GM12875 (cell line): Measurements from ENCODE around the gene RAB30.

Experiments
- H3K4me3 ChIP-seq: one replicate; pipeline ENCODE4 v1.5.1; 2011; ENCODE audit warnings: low read depth, low read length, control low read depth
- TF ChIP-seq, protein P1 (sequence below): IDR thresholded peaks from 2 replicates; pipeline ENCODE4 v1.5.1; 2011; ENCODE audit warnings: low read depth, mild to moderate bottlenecking, control low read depth, inconsistent platforms, low read length, moderate library complexity, borderline replicate concordance; ENCODE audit not compliant: insufficient read depth

RAB30 gene

DNA sequence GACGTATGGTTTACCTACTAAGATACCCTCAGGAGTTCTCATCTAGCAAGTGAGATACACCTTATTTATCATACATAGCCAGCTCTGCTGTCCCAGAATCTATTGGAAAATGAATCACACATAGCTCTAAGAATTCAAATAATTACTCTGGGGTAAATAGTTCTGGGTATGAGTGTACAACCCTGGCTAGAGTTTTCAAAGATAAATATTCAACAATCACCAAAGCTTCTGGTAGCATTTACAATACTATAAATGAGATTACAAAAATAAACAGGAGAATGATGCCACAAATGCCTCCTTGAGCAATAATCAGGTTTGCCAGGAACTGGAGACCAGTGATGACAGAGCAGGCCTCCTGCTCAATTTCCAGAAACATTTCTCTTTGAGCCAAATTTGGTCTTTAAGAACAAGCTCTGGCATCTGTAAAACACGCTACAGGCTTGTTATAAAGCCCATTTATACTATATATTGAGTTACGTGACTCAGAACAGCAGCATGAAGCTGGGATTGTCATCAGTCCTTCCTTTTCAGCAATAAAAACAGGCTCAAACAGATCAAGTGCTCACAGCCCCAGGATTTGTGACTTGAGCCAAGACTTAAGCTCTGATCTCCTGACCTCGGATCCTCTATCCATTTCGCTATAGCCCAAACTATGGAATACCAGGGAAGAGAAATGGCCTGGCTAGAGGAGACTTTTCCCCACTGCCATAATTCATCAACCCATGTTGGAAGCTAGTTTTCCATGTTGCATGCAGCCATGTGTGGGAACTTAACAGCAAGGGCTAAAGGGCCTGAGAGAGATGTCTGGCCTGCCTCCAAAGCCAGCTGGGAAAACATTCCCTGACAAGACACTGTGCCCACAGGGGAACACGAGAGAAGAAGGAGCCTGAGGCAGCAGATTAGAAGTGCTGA, 19.7 kb downstream of the RAB30 start:
- TF ChIP-seq, protein P1, sequence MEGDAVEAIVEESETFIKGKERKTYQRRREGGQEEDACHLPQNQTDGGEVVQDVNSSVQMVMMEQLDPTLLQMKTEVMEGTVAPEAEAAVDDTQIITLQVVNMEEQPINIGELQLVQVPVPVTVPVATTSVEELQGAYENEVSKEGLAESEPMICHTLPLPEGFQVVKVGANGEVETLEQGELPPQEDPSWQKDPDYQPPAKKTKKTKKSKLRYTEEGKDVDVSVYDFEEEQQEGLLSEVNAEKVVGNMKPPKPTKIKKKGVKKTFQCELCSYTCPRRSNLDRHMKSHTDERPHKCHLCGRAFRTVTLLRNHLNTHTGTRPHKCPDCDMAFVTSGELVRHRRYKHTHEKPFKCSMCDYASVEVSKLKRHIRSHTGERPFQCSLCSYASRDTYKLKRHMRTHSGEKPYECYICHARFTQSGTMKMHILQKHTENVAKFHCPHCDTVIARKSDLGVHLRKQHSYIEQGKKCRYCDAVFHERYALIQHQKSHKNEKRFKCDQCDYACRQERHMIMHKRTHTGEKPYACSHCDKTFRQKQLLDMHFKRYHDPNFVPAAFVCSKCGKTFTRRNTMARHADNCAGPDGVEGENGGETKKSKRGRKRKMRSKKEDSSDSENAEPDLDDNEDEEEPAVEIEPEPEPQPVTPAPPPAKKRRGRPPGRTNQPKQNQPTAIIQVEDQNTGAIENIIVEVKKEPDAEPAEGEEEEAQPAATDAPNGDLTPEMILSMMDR, result no peak
- no peak overlapping the region for H3K4me3 ChIP-seq

DNA sequence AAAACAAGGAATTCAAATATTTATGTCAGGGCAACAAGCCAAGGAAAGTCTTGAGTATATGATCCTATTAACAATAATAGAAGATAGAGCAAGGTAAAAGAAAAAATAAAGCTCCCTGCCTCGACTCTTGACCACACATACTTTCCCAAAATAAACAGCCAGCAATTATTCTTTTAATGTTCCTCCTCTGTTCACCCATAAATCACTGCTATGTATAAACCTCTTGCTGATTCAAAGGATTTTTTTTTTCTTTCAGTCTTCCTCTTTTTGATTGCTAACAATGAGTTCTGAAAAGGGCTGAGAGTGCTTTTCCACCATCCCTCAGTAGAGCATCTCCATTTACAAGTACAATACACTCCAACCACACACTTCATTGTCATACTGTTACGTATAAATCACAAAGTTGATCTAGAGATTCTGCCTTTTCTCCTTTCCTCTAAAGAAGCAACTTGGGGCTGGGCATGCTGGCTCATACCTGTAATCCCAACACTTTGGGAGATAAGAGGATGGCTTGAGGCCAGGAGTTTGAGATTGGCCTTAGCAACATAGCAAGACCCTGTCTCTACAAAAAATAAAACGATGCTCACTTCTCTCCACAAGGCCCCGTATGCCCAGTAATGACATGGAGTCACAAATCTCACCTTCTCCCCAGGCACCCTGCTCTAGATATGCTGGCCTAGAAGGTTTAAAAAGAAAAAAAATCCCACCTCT, 24.0 kb downstream of the RAB30 start:
- TF ChIP-seq, protein P1, result no peak
- no peak overlapping the region for H3K4me3 ChIP-seq

DNA sequence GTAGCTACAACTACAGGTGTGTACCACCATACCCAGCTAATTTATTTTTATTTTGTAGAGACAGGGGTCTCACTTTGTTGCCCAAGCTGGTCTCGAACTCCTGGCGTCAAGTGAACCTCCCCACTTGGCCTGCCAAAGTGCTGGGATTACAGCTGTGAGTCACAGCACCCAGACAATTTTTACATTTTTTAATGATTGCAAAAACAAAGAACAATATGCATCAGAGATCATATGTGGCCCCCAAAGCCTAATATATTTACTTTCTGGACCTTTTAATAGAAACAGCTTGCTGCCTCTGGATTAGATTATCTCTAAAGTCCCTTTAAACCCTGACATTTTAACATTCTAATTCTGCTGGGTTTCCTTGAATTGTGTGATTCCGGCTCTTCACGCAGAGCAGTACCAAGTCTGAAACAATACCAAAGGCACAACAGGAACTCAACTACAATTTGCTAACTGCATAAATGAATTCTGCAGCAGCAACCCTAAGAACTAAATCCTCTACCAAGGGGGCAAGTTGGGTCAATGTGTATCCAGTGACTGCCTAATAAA, 25.0 kb downstream of the RAB30 start:
- H3K4me3 ChIP-seq, result no peak overlapping the region
- TF ChIP-seq, protein P1, result no peak

DNA sequence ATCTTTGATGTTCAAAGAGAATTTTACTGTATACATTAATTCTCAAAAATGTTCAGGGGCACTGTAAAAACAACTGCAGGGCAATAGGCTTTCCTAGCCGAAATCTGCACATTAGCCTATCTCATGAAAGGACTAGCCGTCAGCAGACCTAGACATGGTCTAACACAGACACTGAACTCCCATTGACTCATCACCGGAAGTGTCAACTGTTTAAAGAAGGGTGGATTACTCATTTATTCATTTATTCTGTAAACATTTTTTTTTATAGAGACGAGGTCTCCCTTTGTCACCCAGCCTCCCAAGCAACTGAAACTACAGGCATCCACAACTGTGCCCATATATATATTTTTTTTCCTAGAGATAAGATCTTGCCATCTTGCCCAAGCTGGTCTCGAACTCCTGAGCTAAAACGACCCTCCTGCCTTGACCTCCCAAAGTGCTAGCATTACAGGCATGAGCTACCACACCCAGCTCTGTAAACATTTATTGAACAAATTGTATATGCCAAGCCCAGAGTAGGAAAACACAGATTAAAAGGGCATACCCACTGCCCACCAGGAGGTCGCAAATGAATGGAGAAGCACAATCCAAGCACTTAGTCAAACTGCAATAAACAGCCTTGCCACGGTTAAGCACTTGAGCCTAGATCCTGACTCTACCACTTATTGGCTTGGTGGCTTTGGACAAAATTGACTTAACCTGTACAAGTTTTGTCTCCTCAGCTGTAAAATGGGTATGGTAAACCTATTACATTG, 26.6 kb downstream of the RAB30 start:
- TF ChIP-seq, protein P1, result no peak
- no peak overlapping the region for H3K4me3 ChIP-seq

DNA sequence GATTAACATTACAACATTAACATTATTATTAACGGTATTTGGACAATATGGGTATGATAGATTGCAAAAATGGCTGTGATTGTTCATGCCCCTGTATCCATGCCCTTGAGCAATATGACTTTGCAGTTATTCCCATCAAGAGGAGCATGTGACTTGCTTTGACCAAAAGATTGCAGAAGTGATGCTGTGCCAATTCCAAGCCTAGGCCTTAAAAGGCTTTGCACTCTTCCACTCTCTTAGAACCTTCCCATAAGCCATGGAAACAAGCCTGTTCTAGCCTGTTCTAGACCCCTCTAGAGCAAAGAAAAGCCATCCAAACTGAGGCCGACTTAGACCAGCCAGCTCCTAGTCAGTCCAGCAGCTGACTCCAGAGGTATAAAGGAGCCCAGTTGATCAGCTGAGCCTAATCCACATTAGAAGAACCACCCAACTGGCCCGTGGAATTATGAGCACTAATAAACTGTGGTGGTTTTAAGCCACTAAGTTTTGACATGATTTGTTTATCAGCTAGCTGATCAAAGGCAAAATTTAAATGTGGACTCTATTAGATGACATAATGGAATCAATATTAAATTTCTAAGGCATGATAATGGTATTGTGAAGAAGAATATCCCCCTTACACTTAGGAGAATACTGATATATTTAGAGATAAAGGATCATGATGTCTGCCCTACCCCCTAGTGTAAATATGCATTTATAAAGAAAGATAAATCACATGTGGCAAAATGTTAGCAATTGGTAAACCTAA, 28.6 kb downstream of the RAB30 start:
- no peak overlapping the region for H3K4me3 ChIP-seq
- TF ChIP-seq, protein P1, result no peak

DNA sequence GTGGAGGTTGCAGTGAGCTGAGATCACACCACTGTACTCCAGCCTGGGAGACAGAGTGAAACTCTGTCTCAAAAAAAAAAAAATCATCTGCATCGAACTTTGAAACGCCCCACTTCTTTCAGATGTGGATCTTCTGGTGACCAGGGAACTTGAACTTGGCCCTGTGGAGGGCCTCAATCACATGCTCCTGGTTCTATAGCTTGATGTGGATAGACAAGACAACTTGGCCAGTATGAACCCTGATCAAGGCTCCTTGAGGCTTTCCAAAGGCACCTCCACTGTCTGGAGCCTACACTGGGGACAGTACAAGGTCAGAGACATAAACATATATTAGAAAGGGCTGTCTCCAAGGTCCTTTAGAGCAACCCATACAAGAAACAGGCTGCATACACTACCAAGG, 30.6 kb downstream of the RAB30 start:
- TF ChIP-seq, protein P1, result no peak
- H3K4me3 ChIP-seq, result no peak overlapping the region
